DOHH2 (cell line): ENCODE data around the gene IMMP2L.

Experiments used
- H3F3A ChIP-seq: fragments of 200-600 bp; sonication (generic), shearing (Covaris generic); 2 replicates; pipeline ENCODE4 v1.6.0; 2016; ENCODE audit warnings: antibody characterized with exemption, mild to moderate bottlenecking; ENCODE audit not compliant: control insufficient read depth, insufficient read depth
- H3K27ac ChIP-seq: fragments of 200-600 bp; sonication (generic); 2 replicates; pipeline ENCODE4 v1.5.1; 2014; ENCODE audit warnings: low read depth, mild to moderate bottlenecking, low read length, moderate library complexity
- H3K27me3 ChIP-seq: fragments of 200-600 bp; sonication (generic); 2 replicates; pipeline ENCODE4 v1.6.1; 2014; ENCODE audit warnings: mild to moderate bottlenecking, low read length, mixed read lengths; ENCODE audit not compliant: control insufficient read depth
- H3K36me3 ChIP-seq: fragments of 200-600 bp; sonication (generic); 2 replicates; pipeline ENCODE4 v1.6.1; 2014; ENCODE audit warnings: mild to moderate bottlenecking, low read length, moderate library complexity, mixed read lengths; ENCODE audit not compliant: control insufficient read depth
- H3K4me1 ChIP-seq: fragments of 200-600 bp; sonication (generic); 2 replicates; pipeline ENCODE4 v1.6.1; 2014; ENCODE audit warnings: mild to moderate bottlenecking, low read length, mixed read lengths; ENCODE audit not compliant: control insufficient read depth
- H3K4me2 ChIP-seq: fragments of 200-600 bp; sonication (generic); 2 replicates; pipeline ENCODE4 v1.6.0; 2014; ENCODE audit warnings: mild to moderate bottlenecking, low read length, moderate library complexity
- H3K4me3 ChIP-seq: fragments of 200-600 bp; sonication (generic); 2 replicates; pipeline ENCODE4 v1.5.1; 2014; ENCODE audit warnings: mild to moderate bottlenecking, low read length, mixed read lengths
- H3K79me2 ChIP-seq: fragments of 200-600 bp; sonication (generic); 2 replicates; pipeline ENCODE4 v1.6.1; 2014; ENCODE audit warnings: mild to moderate bottlenecking, low read length, mixed read lengths; ENCODE audit not compliant: control insufficient read depth
- H3K9me2 ChIP-seq: fragments of 200-600 bp; sonication (generic); replicated peaks from 2 replicates; pipeline ENCODE4 v1.6.1; 2014; ENCODE audit warnings: mild to moderate bottlenecking, low read length, mixed read lengths; ENCODE audit not compliant: control insufficient read depth
- H3K9me3 ChIP-seq: fragments of 200-600 bp; sonication (generic); 2 replicates; pipeline ENCODE4 v1.6.1; 2014; ENCODE audit warnings: antibody characterized with exemption, low read length, mixed read lengths; ENCODE audit not compliant: control insufficient read depth, insufficient read depth
- H4K20me1 ChIP-seq: fragments of 200-600 bp; sonication (generic); 2 replicates; pipeline ENCODE4 v1.6.0; 2014; ENCODE audit warnings: low read depth, mild to moderate bottlenecking, antibody characterized with exemption, low read length, moderate library complexity; ENCODE audit not compliant: control insufficient read depth, insufficient read depth
- EZH2phosphoT487 ChIP-seq: fragments of 200-600 bp; sonication (generic); IDR thresholded peaks from 2 replicates; pipeline ENCODE4 v1.6.1; 2017; ENCODE audit warnings: borderline replicate concordance, mild to moderate bottlenecking, antibody characterized with exemption, low read length, moderate library complexity, mixed read lengths
- TF ChIP-seq, protein P1 (sequence below): fragments of 200-600 bp; sonication (generic); IDR thresholded peaks from one replicate; pipeline ENCODE4 v1.5.1; 2014; ENCODE audit warnings: antibody characterized with exemption, mild to moderate bottlenecking, low read depth, low read length; ENCODE audit not compliant: poor library complexity, severe bottlenecking

Gene IMMP2L

DNA sequence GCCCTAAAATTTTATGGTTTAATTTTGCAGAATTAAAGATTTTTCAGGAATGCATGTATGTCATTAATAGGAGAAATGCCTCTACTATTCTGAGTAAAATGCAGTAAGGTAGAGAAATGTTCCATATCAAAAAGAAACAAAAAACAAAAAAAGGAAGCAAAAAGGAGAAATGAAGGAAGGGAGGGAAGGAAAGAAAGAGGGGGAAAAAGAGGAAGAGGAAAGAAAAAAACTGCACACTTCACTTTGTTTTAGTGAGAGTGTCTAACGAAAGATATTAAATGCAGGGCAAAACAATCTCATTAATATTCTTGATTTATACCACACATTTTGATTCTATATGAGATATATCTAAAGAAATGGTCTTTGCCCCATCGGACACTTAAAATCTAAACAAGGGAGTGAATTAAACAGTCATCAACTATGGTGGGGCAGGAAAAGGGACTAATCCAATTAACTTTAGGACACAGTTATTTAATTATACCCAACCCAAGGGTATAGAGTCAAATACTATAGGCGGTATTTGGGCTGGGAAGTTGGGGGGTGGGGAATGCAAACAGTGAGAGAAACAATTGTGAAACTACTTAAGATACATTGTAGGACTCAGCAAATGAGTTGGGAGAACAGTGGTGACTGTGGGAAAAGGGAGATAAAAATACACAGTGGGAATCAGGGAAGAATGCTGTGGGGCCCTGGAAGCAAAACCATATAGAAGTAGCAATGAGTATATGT is 27.0 kb downstream of the IMMP2L start:
- TF ChIP-seq, protein P1, sequence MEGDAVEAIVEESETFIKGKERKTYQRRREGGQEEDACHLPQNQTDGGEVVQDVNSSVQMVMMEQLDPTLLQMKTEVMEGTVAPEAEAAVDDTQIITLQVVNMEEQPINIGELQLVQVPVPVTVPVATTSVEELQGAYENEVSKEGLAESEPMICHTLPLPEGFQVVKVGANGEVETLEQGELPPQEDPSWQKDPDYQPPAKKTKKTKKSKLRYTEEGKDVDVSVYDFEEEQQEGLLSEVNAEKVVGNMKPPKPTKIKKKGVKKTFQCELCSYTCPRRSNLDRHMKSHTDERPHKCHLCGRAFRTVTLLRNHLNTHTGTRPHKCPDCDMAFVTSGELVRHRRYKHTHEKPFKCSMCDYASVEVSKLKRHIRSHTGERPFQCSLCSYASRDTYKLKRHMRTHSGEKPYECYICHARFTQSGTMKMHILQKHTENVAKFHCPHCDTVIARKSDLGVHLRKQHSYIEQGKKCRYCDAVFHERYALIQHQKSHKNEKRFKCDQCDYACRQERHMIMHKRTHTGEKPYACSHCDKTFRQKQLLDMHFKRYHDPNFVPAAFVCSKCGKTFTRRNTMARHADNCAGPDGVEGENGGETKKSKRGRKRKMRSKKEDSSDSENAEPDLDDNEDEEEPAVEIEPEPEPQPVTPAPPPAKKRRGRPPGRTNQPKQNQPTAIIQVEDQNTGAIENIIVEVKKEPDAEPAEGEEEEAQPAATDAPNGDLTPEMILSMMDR, result no peak
- no peak for TF ChIP-seq EZH2phosphoT487
- no peaks in the 10 kb centered on the region for H3K27me3 ChIP-seq
- H3F3A ChIP-seq, result no peaks in the 10 kb centered on the region; the same call in 1 of the 2 replicates
- H3K9me2 ChIP-seq, result no peaks in the 10 kb centered on the region
- peaks cover 5% of the 10 kb centered on the region for H3K36me3 ChIP-seq
- H3K9me3 ChIP-seq, result no peaks in the 10 kb centered on the region
- H3K27ac ChIP-seq, result no peak overlapping the region
- H3K4me1 ChIP-seq, result peaks cover 12% of the 10 kb centered on the region
- H3K4me3 ChIP-seq, result no peak overlapping the region
- no peaks in the 10 kb centered on the region for H3K79me2 ChIP-seq
- no peaks in the 10 kb centered on the region for H4K20me1 ChIP-seq
- H3K4me2 ChIP-seq, result 0 out of 2 replicates have a peak overlapping the region, but pooled peaks have one; percentile 8

DNA sequence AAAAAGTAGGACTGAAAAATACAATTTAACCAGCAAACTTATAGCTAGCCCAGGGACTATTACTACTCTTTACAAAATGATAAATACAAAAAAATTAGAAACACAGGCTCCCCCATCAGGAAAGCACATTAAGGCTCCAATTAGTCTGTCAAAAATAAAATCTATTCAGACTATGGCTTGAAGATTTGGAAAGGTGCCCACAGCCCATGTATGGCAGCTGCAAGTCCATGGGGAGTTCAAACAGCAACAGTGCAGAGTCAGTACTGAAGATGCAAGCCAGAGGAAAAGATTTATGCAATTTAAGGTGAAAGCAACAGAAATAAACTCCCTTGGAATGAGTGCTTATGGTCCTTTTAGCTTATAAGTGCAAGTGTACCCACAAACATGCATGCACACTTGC is 29.7 kb downstream of the IMMP2L start:
- Histone ChIP-seq H3K4me3 (no peak overlapping the region), H3K9me3 (no peaks in the 10 kb centered on the region), H4K20me1 (no peaks in the 10 kb centered on the region), H3F3A (no peaks in the 10 kb centered on the region; the same call in 1 of the 2 replicates), H3K27ac (no peak overlapping the region), H3K79me2 (no peaks in the 10 kb centered on the region), H3K4me2 (no peak overlapping the region), H3K4me1 (peaks cover 28% of the 10 kb centered on the region), H3K36me3 (no peaks in the 10 kb centered on the region), H3K9me2 (no peaks in the 10 kb centered on the region), H3K27me3 (no peaks in the 10 kb centered on the region)
- TF ChIP-seq, protein P1, result no peak
- TF ChIP-seq EZH2phosphoT487, result no peak

DNA sequence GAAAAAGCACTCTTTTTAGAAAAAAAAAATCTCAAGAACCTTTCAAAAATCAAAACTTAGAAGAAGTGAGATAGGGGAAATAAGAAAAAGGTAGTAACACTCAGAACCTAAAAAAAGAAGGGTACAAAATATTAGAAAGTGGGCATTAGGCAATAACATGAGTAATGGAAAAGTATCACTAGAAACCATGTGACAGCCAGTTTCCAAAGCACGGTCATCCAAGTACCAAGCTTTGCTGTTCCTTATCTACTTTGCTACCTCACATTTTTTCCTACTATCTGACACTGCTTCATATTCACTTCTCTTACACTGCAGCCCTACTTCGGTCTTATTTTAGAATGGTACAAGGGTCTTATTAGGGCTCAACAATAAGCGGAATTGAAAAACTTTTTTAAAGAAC is 30.3 kb downstream of the IMMP2L start:
- Histone ChIP-seq H3K27me3 (no peaks in the 10 kb centered on the region), H3K4me3 (no peak overlapping the region), H3K4me2 (no peak overlapping the region), H3F3A (no peaks in the 10 kb centered on the region; the same call in 1 of the 2 replicates), H3K9me2 (no peaks in the 10 kb centered on the region), H3K36me3 (no peaks in the 10 kb centered on the region), H3K79me2 (peaks cover 1% of the 10 kb centered on the region; the same call in 1 of the 2 replicates), H3K9me3 (no peaks in the 10 kb centered on the region), H4K20me1 (no peaks in the 10 kb centered on the region), H3K4me1 (peaks cover 34% of the 10 kb centered on the region), H3K27ac (no peak overlapping the region)
- TF ChIP-seq, protein P1, result no peak
- no peak for TF ChIP-seq EZH2phosphoT487
